ENCODE data around the gene RAB27A. TPM values are rescaled to one million over a fixed set of nuclear protein-coding genes. Genes with fewer than 3 reads are reported as not detected.

RAB27A gene
- total and polyA plus RNA-seq, 10 of the 15 experiments (the other 5 are each of a cell fraction or from before 2014, with no cell fraction given): 13.3 to 139 (median 35.2) TPM

DNA sequence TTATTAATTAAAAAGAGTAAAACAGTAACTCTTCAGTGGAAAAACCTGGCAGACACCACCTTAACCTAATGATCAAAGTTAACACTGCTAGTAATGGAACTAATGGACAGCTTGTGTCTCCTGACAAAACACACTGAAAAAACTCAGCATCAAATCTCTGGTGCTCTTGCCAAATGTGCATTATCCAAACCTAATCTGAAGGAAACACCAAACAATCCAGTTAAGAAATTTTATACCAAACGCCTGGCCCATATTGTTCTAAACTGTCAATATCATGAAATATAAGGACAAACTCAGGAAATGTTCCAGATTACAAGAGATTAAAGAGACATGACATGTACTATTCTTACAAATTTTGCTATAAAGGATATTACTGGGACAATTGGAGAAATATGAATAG, 103.3 kb downstream of the RAB27A start:
- Histone ChIP-seq H3K27ac (ENCODE audit: control insufficient read depth, insufficient read depth) (no peak overlapping the region), H3K4me1 (ENCODE audit: control insufficient read depth, insufficient read depth, low read length) (no peaks in the 10 kb centered on the region), H3K9me3 (replicated peaks; ENCODE audit: control insufficient read depth, insufficient read depth, low read length) (no peaks in the 10 kb centered on the region), H3K36me3 (ENCODE audit: control insufficient read depth in 2 of 2, insufficient read depth in 2 of 2, low read length in 1 of 2) (peaks cover 0 to 6% of the 10 kb centered on the region in 2 experiments; a peak in 1 of 4 replicates), H3K4me2 (ENCODE audit: control insufficient read depth, insufficient read depth) (no peak overlapping the region), H2AFZ (ENCODE audit: control insufficient read depth, low read depth, low read length) (no peak overlapping the region), H3K9ac (ENCODE audit: control insufficient read depth, insufficient read depth, low read length) (no peak overlapping the region), H3K4me3 (no peak overlapping the region), H3K27me3 (replicated peaks in 1 of 2; ENCODE audit: control insufficient read depth in 2 of 2, insufficient read depth in 2 of 2, low read length in 1 of 2) (no peaks in the 10 kb centered on the region), H4K20me1 (ENCODE audit: control insufficient read depth, insufficient read depth) (no peaks in the 10 kb centered on the region), H3K79me2 (ENCODE audit: control insufficient read depth, insufficient read depth, low read length) (peaks cover 33% of the 10 kb centered on the region)
- DNase-seq (ENCODE audit: low read depth, low spot score): no peak
- RAD21 ChIA-PET (ENCODE audit: unreplicated experiment): interaction anchor here (0.7 to 0.9 kb wide), 2 partner anchors 249 to 1219 kb away, joined by 3 read pairs; no protein-coding TSS in a partner anchor
- CTCF ChIA-PET: interaction anchor here (1.0 to 2.3 kb wide), 5 partner anchors 10 to 1374 kb away, joined by 3 to 6 read pairs (median 4); partner anchors contain the start of gene RSL24D1
- intact Hi-C loops (cut with micrococcal nuclease; ENCODE audit: unreplicated experiment): no loop called here
- 29% methylated on average over 1 of the region's 1 CpG for WGBS (ENCODE audit: insufficient coverage, insufficient replicate concordance, low lambda C conversion rate, missing lambda C conversion rate)
- BruUV-seq (replicated peaks): no TSS peak
- in situ Hi-C loops (cut with MboI): no loop called here
- POLR2A ChIA-PET: no interaction called here
- no peak for FAIRE-seq
- no peak for ATAC-seq
- SMC1A ChIA-PET (ENCODE audit: uncharacterized antibody, unreplicated experiment): interaction anchor here (0.6 to 1.2 kb wide), 3 partner anchors 9 to 17 kb away, joined by 3 to 4 read pairs (median 4); no protein-coding TSS in a partner anchor
- no peak for TF ChIP-seq SREBF1 (IDR thresholded peaks at IDR 0.05; ENCODE audit: low read length)
- TF ChIP-seq, protein P1, sequence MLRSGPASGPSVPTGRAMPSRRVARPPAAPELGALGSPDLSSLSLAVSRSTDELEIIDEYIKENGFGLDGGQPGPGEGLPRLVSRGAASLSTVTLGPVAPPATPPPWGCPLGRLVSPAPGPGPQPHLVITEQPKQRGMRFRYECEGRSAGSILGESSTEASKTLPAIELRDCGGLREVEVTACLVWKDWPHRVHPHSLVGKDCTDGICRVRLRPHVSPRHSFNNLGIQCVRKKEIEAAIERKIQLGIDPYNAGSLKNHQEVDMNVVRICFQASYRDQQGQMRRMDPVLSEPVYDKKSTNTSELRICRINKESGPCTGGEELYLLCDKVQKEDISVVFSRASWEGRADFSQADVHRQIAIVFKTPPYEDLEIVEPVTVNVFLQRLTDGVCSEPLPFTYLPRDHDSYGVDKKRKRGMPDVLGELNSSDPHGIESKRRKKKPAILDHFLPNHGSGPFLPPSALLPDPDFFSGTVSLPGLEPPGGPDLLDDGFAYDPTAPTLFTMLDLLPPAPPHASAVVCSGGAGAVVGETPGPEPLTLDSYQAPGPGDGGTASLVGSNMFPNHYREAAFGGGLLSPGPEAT (IDR thresholded peaks at IDR 0.05; ENCODE audit: low read depth): no peak
- TF ChIP-seq ATF7 (IDR thresholded peaks at IDR 0.05; ENCODE audit: low read depth): no peak
- no peak for TF ChIP-seq SMC3 (IDR thresholded peaks at IDR 0.05; ENCODE audit: borderline replicate concordance, low read length)
- TF ChIP-seq, protein P2, sequence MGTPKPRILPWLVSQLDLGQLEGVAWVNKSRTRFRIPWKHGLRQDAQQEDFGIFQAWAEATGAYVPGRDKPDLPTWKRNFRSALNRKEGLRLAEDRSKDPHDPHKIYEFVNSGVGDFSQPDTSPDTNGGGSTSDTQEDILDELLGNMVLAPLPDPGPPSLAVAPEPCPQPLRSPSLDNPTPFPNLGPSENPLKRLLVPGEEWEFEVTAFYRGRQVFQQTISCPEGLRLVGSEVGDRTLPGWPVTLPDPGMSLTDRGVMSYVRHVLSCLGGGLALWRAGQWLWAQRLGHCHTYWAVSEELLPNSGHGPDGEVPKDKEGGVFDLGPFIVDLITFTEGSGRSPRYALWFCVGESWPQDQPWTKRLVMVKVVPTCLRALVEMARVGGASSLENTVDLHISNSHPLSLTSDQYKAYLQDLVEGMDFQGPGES (IDR thresholded peaks at IDR 0.05): no peak
- no peak for TF ChIP-seq CBX3 (IDR thresholded peaks at IDR 0.05; ENCODE audit: borderline replicate concordance, low read depth)
- TF ChIP-seq CHD4 (IDR thresholded peaks at IDR 0.05): no peak
- no peak for TF ChIP-seq CREB1 (IDR thresholded peaks at IDR 0.05; ENCODE audit: low read depth)
- TF ChIP-seq RELA (IDR thresholded peaks at IDR 0.05; ENCODE audit: borderline replicate concordance, partially characterized antibody): no peak
- no peak for TF ChIP-seq MYB (IDR thresholded peaks at IDR 0.05; ENCODE audit: borderline replicate concordance, low read depth, low read length)
- TF ChIP-seq, protein P3, sequence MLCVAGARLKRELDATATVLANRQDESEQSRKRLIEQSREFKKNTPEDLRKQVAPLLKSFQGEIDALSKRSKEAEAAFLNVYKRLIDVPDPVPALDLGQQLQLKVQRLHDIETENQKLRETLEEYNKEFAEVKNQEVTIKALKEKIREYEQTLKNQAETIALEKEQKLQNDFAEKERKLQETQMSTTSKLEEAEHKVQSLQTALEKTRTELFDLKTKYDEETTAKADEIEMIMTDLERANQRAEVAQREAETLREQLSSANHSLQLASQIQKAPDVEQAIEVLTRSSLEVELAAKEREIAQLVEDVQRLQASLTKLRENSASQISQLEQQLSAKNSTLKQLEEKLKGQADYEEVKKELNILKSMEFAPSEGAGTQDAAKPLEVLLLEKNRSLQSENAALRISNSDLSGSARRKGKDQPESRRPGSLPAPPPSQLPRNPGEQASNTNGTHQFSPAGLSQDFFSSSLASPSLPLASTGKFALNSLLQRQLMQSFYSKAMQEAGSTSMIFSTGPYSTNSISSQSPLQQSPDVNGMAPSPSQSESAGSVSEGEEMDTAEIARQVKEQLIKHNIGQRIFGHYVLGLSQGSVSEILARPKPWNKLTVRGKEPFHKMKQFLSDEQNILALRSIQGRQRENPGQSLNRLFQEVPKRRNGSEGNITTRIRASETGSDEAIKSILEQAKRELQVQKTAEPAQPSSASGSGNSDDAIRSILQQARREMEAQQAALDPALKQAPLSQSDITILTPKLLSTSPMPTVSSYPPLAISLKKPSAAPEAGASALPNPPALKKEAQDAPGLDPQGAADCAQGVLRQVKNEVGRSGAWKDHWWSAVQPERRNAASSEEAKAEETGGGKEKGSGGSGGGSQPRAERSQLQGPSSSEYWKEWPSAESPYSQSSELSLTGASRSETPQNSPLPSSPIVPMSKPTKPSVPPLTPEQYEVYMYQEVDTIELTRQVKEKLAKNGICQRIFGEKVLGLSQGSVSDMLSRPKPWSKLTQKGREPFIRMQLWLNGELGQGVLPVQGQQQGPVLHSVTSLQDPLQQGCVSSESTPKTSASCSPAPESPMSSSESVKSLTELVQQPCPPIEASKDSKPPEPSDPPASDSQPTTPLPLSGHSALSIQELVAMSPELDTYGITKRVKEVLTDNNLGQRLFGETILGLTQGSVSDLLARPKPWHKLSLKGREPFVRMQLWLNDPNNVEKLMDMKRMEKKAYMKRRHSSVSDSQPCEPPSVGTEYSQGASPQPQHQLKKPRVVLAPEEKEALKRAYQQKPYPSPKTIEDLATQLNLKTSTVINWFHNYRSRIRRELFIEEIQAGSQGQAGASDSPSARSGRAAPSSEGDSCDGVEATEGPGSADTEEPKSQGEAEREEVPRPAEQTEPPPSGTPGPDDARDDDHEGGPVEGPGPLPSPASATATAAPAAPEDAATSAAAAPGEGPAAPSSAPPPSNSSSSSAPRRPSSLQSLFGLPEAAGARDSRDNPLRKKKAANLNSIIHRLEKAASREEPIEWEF (IDR thresholded peaks at IDR 0.05; ENCODE audit: insufficient replicate concordance, low read depth, low read length): no peak
- TF ChIP-seq FOXM1 (IDR thresholded peaks at IDR 0.05; ENCODE audit: low read depth, low read length): no peak
- TF ChIP-seq HDAC6 (IDR thresholded peaks at IDR 0.05; ENCODE audit: unreplicated experiment): no peak
- TF ChIP-seq, protein P4, sequence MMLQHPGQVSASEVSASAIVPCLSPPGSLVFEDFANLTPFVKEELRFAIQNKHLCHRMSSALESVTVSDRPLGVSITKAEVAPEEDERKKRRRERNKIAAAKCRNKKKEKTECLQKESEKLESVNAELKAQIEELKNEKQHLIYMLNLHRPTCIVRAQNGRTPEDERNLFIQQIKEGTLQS (IDR thresholded peaks at IDR 0.05; ENCODE audit: borderline replicate concordance, extremely low read depth, low read depth, low read length): no peak
- no peak for TF ChIP-seq SMARCA5 (IDR thresholded peaks at IDR 0.05)
- TF ChIP-seq RB1 (IDR thresholded peaks at IDR 0.05; ENCODE audit: borderline replicate concordance): no peak
